GM12878 (cell line): Measurements from ENCODE around the gene SNAPIN. TPM values are rescaled to one million over a fixed set of nuclear protein-coding genes. Genes with fewer than 3 reads are reported as not detected.
A peak's percentile ranks its signal among the peaks of the same experiment; 100 is the strongest.

Experiments used
- ATAC-seq: fragments of 200-7000 bp; cut with Tn5 transposase; 3 replicates; pipeline ENCODE4 v1.9.1; 2020; ENCODE audit warnings: mild to moderate bottlenecking, moderate library complexity
- BruUV-seq: library from RNA; stranded (reverse); fragments of 400-500 nt; replicated peaks from 2 replicates; lab custom pipeline; 2021; lab: Mats Ljungman, UMichigan
- CTCF ChIA-PET: fragments of 300-600 bp; sonication (Branson Sonifier 250); formaldehyde crosslinking; extraction: SDS; loops from one replicate; lab custom pipeline; 2021; ENCODE audit warnings: inconsistent platforms; lab: Yijun Ruan, JAX
- POLR2A ChIA-PET: fragments of 350-600 bp; formaldehyde crosslinking; extraction: SDS; loops from one replicate; lab custom pipeline; 2021; ENCODE audit warnings: inconsistent platforms; lab: Charles Lee
- RAD21 ChIA-PET: fragments of 300-600 bp; sonication (Branson Sonifier 250); formaldehyde crosslinking; loops from one replicate; lab custom pipeline; 2023; ENCODE audit warnings: antibody characterized with exemption; ENCODE audit not compliant: unreplicated experiment; lab: Charles Lee
- SMC1A ChIA-PET: fragments of 300-600 bp; sonication (Branson Sonifier 250); formaldehyde crosslinking; loops from one replicate; lab custom pipeline; 2023; ENCODE audit not compliant: unreplicated experiment, uncharacterized antibody; lab: Charles Lee
- DNase-seq: peaks from one replicate; pipeline ENCODE4 v3.0.0-alpha.2; 2011; ENCODE audit warnings: low read depth, low spot score
- FAIRE-seq: peaks from 3 replicates; lab custom pipeline; 2011; peaks lifted over from hg19 to GRCh38; lab: Jason Lieb, UNC
- H2AFZ ChIP-seq: 2 replicates; pipeline ENCODE4 v1.6.0; 2011; ENCODE audit warnings: low read depth, low read length, control low read depth; ENCODE audit not compliant: control insufficient read depth
- H3K27ac ChIP-seq: 2 replicates; pipeline ENCODE4 v1.5.1; 2011; ENCODE audit warnings: control low read depth; ENCODE audit not compliant: control insufficient read depth, insufficient read depth
- H3K27me3 ChIP-seq, 2 experiments: replicated peaks in 1 of 2; 2 replicates each; pipeline versions ENCODE4 v1.6.0 to v1.6.1; 2011; ENCODE audit warnings: low read length in 1 of 2; ENCODE audit not compliant: control insufficient read depth in 2 of 2, insufficient read depth in 2 of 2
- H3K36me3 ChIP-seq, 2 experiments: 2 replicates each; pipeline ENCODE4 v1.5.1; 2011; ENCODE audit warnings: low read length in 1 of 2; ENCODE audit not compliant: control insufficient read depth in 2 of 2, insufficient read depth in 2 of 2
- H3K4me1 ChIP-seq: 2 replicates; pipeline ENCODE4 v1.6.1; 2011; ENCODE audit warnings: mild to moderate bottlenecking, low read length, moderate library complexity, mixed read lengths; ENCODE audit not compliant: control insufficient read depth, insufficient read depth
- H3K4me2 ChIP-seq: 2 replicates; pipeline ENCODE4 v1.6.0; 2011; ENCODE audit warnings: control low read depth; ENCODE audit not compliant: control insufficient read depth, insufficient read depth
- H3K4me3 ChIP-seq: fragments of 200-600 bp; sonication (generic); 2 replicates; pipeline ENCODE4 v1.5.1; 2016
- H3K79me2 ChIP-seq: 2 replicates; pipeline ENCODE4 v1.6.0; 2011; ENCODE audit warnings: low read length; ENCODE audit not compliant: control insufficient read depth, insufficient read depth
- H3K9ac ChIP-seq: 2 replicates; pipeline ENCODE4 v1.8.0; 2011; ENCODE audit warnings: low read length, control low read depth, mixed read lengths; ENCODE audit not compliant: control insufficient read depth, insufficient read depth
- H3K9me3 ChIP-seq: replicated peaks from 3 replicates; pipeline ENCODE4 v1.5.1; 2011; ENCODE audit warnings: mild to moderate bottlenecking, low read length; ENCODE audit not compliant: control insufficient read depth, insufficient read depth
- H4K20me1 ChIP-seq: 2 replicates; pipeline ENCODE4 v1.6.0; 2011; ENCODE audit not compliant: control insufficient read depth, insufficient read depth
- BACH1 ChIP-seq: fragments of 450-650 bp; IDR thresholded peaks from 2 replicates; pipeline ENCODE4 v1.6.1; 2017; ENCODE audit warnings: mild to moderate bottlenecking, borderline replicate concordance
- BHLHE40 ChIP-seq, 2 experiments: fragments of 450-650 bp in 1 of 2; IDR thresholded peaks; 2 replicates each; pipeline ENCODE4 v1.6.1; 2011 to 2017; ENCODE audit warnings: low read depth in 2 of 2, borderline replicate concordance in 1 of 2, improper control_type of control experiment in 1 of 2, low read length in 1 of 2, mild to moderate bottlenecking in 1 of 2
- GATAD2B ChIP-seq: fragments of 450-650 bp; conservative IDR thresholded peaks from 2 replicates; pipeline ENCODE4 v1.6.1; 2017; ENCODE audit warnings: low read depth, mild to moderate bottlenecking, moderate library complexity
- HDAC6 ChIP-seq: fragments of 200-600 bp; sonication (generic); IDR thresholded peaks from one replicate; pipeline ENCODE4 v1.8.0; 2017; ENCODE audit warnings: antibody characterized with exemption; ENCODE audit not compliant: unreplicated experiment
- HDGF ChIP-seq: fragments of 450-650 bp; IDR thresholded peaks from 2 replicates; pipeline ENCODE4 v1.6.1; 2016; ENCODE audit warnings: antibody characterized with exemption
- NBN ChIP-seq: fragments of 450-650 bp; IDR thresholded peaks from 2 replicates; pipeline ENCODE4 v1.6.1; 2016
- SUZ12 ChIP-seq: fragments of 200-600 bp; sonication (generic); IDR thresholded peaks from one replicate; pipeline ENCODE4 v1.6.1; 2018; ENCODE audit warnings: antibody characterized with exemption, mild to moderate bottlenecking; ENCODE audit not compliant: unreplicated experiment
- YY1 ChIP-seq: IDR thresholded peaks from 2 replicates; pipeline ENCODE4 v1.6.1; 2011; ENCODE audit warnings: low read depth, mild to moderate bottlenecking, low read length
- WGBS: methylation state at CpG from one replicate; pipeline ENCODE4 v1.1.6; 2016; ENCODE audit warnings: low lambda C conversion rate; ENCODE audit not compliant: insufficient replicate concordance, insufficient coverage; ENCODE audit errors: missing lambda C conversion rate; 5-methylcytosine and 5-hydroxymethylcytosine counted together
- in situ Hi-C: fragments of 300-500 bp; cut with MboI; formaldehyde crosslinking; loops from 9 replicates; pipeline ENCODE4 v1.14.3; 2018; ENCODE audit warnings: mixed read lengths
- intact Hi-C: fragments of 100-400 bp; cut with micrococcal nuclease; formaldehyde crosslinking; loops from one replicate; pipeline ENCODE4 v1.14.2; 2022; ENCODE audit not compliant: unreplicated experiment
- polyA plus RNA-seq, 11 experiments: library from polyadenylated mRNA; depleted of rRNA in 4 of 11; unstranded in 6 of 11; stranded (reverse) in 5 of 11; fragments of >200 nt; fragmentation: Nextera tagmentation in 4 of 11; fragmentation: Illumina TruSeq in 1 of 11; extraction: Ambion mirVana in 4 of 11; extraction: Trizol in 1 of 11; gene quantifications; 1 replicate in 1 of 11; 2 replicates in 10 of 11; pipeline versions ENCODE4 v1.2.1 to v1.2.3, GENCODE V29; 2011 to 2016; ENCODE audit warnings: inconsistent platforms in 2 of 11, missing spikeins in 2 of 11, low read depth in 1 of 11
- total RNA-seq, 4 experiments: library from RNA; depleted of rRNA in 3 of 4; stranded (reverse); fragments of >200 nt in 3 of 4; fragmentation: Illumina TruSeq in 1 of 4; extraction: Trizol in 1 of 4; gene quantifications; 2 replicates each; pipeline versions ENCODE4 v1.2.1 to v1.2.3, GENCODE V29; 2013 to 2021
- TF ChIP-seq, protein P1 (sequence below): IDR thresholded peaks from 2 replicates; pipeline ENCODE4 v1.6.1; 2012; ENCODE audit warnings: low read depth, low read length, improper control_type of control experiment

Gene SNAPIN
- total and polyA plus RNA-seq, 10 of the 15 experiments (the other 5 are each of a cell fraction or from before 2014, with no cell fraction given), result 12.4 to 78.1 (median 38.6) TPM

DNA sequence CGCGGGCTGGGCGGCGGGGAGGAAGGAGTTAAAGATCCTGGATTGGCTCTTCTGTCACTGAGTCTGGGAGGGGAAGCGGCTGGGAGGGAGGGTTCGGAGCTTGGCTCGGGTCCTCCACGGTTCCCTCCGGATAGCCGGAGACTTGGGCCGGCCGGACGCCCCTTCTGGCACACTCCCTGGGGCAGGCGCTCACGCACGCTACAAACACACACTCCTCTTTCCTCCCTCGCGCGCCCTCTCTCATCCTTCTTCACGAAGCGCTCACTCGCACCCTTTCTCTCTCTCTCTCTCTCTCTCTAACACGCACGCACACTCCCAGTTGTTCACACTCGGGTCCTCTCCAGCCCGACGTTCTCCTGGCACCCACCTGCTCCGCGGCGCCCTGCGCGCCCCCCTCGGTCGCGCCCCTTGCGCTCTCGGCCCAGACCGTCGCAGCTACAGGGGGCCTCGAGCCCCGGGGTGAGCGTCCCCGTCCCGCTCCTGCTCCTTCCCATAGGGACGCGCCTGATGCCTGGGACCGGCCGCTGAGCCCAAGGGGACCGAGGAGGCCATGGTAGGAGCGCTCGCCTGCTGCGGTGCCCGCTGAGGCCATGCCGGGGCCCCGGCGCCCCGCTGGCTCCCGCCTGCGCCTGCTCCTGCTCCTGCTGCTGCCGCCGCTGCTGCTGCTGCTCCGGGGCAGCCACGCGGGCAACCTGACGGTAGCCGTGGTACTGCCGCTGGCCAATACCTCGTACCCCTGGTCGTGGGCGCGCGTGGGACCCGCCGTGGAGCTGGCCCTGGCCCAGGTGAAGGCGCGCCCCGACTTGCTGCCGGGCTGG, 20.2 kb downstream of the SNAPIN start, which contains the start of gene NPR1:
Gene NPR1, plus strand, starts transcription at position 170 of the 818 bp plus-strand sequence. Its CDS starts 421 bp downstream, at position 591.
- DNase-seq, result no peak
- CTCF ChIA-PET, result interaction anchor here (1.0 to 6.9 kb wide), 13 partner anchors 15 to 307 kb away, joined by 3 to 84 read pairs (median 5); partner anchors contain the start of gene RAB13
- Histone ChIP-seq H3K4me3 (peak within 1 kb of the TSS; percentile 47; the same call in 1 of the 2 replicates), H3K27ac (no peak within 1 kb of the TSS), H3K4me1 (peaks cover 16% of the 10 kb centered on the region), H2AFZ (peak within 1 kb of the TSS; percentile 65), H4K20me1 (no peaks in the 10 kb centered on the region; the same call in 1 of the 2 replicates)
- intact Hi-C loops (loop anchor here (2.0 kb wide), 1 partner anchor 308 kb away; the partner anchor contains the start of gene RAB13), in situ Hi-C loops (loop anchor here (5.0 kb wide), 2 partner anchors 69 to 309 kb away; partner anchors contain the start of gene RAB13)
- TF ChIP-seq HDAC6 (peak; percentile 81), GATAD2B (peak; percentile 27; the same call in 1 of the 2 replicates), BHLHE40 (IDR thresholded peaks at IDR 0.05; ENCODE audit: borderline replicate concordance in 1 of 2, low read depth in 2 of 2, low read length in 1 of 2) (peak in 1 of 2 experiments; percentile 29; a peak in 1 of 4 replicates), YY1 (0 out of 2 replicates have a peak, but pooled peaks have one; percentile 2), SUZ12 (peak; percentile 88), NBN (peak; percentile 67; the same call in 1 of the 2 replicates), HDGF (peak; percentile 35; the same call in 1 of the 2 replicates), BACH1 (no peak)
- TF ChIP-seq, protein P1, sequence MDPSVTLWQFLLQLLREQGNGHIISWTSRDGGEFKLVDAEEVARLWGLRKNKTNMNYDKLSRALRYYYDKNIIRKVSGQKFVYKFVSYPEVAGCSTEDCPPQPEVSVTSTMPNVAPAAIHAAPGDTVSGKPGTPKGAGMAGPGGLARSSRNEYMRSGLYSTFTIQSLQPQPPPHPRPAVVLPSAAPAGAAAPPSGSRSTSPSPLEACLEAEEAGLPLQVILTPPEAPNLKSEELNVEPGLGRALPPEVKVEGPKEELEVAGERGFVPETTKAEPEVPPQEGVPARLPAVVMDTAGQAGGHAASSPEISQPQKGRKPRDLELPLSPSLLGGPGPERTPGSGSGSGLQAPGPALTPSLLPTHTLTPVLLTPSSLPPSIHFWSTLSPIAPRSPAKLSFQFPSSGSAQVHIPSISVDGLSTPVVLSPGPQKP, result no peak
- TF ChIP-seq, all 136 proteins: peak for 7
- Histone ChIP-seq H3K9ac (no peak within 1 kb of the TSS; the same call in 1 of the 2 replicates), H3K79me2 (no peaks in the 10 kb centered on the region), H3K36me3 (no peaks in the 10 kb centered on the region), H3K27me3 (peaks cover 14 to 23% of the 10 kb centered on the region in 2 experiments), H3K9me3 (no peaks in the 10 kb centered on the region; the same call in 2 of the 3 replicates), H3K4me2 (peak within 1 kb of the TSS; percentile 90)
- 11% methylated on average over 67 of the region's 78 CpGs for WGBS
- POLR2A ChIA-PET, result interaction anchor here (1.4 kb wide), 1 partner anchor 65 kb away, joined by 6 read pairs; no protein-coding TSS in a partner anchor
- FAIRE-seq, result no peak
- peak; percentile 61 for ATAC-seq
- SMC1A ChIA-PET, result interaction anchor here (0.7 to 6.3 kb wide), 13 partner anchors 63 to 308 kb away, joined by 3 to 55 read pairs (median 4); partner anchors contain the start of gene RAB13
- no TSS peak for BruUV-seq
- RAD21 ChIA-PET, result interaction anchor here (0.6 to 1.9 kb wide), 7 partner anchors 53 to 1372 kb away, joined by 3 to 6 read pairs (median 4); partner anchors contain the start of genes ADAM15 and SLC27A3
